Amniotic stem cell (primary cell): ENCODE data around the gene F3.

Experiments
- DNase-seq: peaks from one replicate; lab custom pipeline; 2025; lab: John Stamatoyannopoulos, UW

F3 gene

DNA sequence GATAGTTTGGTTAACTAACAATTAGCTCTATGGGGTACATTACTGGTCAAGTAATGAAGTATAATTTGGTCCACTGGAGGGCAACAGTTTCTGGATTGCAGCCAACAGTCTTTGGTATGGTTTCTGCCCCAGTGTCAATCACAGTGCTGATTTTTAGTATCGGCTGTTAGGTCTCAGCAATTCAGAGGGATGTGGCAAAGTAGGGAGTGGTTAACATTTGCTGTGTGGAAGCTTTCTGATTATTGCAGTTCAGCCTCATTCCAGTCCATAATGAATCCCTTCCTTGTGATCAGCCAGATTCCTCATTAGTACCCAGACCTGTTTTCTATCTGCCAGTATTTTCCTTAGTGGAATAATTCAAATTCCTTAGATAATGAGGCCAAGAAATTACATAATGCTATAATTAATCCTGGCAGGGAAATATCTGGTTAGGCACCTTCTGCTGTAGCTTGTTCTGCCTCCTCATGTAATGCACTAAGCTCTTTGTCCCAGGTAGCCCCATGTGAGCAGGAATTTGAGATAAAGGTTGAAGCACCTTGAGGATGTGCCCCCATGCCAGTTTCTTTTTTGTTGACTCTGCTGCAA, 14.0 kb downstream of the F3 start:
- no peak for DNase-seq

DNA sequence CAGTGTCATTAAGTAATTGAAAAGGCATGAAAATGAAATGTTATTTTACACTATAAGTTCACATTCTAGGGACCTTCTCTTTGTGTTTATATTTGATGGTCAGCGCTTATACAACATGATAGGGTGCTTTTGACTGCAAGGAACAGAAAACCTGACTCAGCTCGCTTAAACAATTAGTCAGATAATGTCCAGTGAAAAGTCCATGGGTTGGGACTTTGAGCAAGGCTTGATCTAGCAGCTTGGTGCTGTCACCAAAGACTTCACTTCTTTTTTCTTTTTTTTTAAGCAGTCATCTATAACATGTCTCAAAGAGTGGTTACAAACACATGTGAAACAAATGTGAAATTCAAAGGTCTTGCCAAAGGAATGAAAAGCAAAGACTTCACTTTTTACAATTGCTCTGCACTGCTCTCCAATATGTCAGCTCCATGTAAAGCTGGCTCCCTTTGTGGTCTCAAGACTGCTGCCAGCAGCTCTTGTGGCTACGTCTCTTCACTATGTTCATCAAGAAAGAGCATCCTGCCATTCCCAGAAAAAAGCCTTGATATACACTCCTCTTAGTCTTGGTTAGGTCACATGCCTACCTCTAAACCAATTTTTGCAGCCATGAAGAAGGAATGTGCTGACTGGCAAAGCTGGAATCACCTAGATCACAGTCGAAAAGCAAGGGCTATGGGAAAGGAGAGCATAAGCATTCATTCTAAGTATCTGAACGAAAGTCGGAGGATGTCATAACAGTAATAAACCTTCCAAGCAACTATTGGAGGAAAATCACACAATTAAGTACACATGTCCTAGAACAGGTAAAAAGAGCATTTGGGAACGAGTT, 15.2 kb downstream of the F3 start:
- DNase-seq, result no peak

DNA sequence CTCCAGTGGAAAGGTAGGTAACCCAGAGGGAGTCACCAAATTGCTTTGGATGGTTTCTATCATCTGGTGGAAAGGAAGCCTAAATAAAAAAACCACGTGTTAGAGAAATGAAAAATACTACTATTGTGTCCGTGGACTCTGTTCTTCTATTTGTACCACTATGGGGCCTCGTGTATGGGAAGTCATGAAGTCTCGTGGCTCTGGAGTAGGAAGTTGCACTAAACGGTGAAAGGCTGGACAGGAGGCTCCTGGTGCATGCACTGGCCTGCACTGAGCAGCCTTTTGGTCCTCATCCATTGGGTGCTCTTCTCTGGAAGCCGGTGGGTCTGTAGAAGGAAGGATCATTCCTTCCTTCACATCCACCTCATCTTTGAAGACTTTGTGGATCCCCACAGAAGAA, 17.0 kb downstream of the F3 start:
- no peak for DNase-seq

DNA sequence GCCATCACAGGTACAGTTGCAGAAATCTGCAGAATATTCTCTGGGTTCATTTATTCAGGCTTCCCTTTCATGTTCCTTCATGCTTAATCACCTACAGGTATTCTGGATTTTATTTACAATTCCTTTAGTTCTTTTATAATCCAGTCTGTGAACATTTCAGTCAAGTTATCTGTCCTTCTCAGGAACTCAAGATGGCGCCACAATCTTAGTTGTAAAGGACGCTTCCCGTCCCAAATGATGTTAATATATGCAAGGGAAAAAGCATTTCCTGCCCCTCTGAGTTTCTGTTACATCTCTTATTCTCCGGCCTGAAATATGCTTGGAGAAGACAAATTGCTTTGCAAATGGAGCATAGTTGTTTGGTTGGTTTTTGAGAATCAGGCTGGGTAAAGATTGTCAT, 19.3 kb downstream of the F3 start:
- DNase-seq, result peak; percentile 31

DNA sequence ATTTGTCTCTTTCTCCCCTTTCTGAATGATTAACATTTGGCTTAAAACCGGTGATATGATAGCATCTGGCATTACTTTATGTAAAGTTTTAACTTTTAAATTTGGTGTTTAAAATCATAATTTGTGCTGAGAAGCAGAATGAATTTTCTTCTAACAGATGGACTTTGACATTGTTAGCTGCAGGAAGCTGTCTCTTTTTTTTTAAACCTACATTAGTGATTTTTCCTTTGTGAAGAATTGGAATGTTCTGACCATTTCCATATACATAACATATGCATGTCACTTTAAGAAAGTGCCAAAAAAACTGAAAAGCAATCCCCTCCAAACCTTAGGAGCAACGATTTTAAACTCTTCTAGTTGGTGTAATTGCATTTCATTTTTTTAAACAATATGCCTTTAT, 22.2 kb downstream of the F3 start:
- no peak for DNase-seq

DNA sequence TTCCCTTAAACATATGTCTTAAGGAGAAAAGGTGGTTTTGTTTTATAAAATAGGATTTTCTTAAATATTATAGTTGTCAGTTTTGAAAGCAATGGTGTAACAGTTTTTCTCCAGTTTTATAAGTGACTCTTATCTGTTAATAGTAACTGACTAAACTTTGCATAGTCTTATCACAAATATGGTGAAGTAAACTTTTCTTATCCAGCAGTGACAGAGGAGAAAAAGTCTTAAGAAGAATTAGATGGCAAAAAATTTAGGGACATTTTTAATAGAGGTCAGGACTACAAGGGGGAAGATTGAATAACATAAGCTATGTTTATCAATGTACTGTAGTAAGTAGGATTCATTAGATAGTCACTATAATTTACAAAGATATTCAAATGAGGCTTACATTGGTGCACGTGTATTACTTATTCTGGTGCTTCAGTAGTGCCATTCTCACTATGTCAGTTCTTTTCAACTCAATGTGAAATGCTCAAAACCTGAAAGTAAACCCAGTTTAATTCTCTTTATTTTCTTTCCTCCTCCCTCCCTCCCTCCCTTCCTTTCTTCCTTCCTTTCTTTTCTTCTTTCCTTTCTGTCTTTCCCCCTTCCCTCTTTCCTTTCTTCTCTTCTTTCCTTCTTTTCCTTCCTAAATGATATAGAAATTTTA, 26.1 kb downstream of the F3 start:
- no peak for DNase-seq

DNA sequence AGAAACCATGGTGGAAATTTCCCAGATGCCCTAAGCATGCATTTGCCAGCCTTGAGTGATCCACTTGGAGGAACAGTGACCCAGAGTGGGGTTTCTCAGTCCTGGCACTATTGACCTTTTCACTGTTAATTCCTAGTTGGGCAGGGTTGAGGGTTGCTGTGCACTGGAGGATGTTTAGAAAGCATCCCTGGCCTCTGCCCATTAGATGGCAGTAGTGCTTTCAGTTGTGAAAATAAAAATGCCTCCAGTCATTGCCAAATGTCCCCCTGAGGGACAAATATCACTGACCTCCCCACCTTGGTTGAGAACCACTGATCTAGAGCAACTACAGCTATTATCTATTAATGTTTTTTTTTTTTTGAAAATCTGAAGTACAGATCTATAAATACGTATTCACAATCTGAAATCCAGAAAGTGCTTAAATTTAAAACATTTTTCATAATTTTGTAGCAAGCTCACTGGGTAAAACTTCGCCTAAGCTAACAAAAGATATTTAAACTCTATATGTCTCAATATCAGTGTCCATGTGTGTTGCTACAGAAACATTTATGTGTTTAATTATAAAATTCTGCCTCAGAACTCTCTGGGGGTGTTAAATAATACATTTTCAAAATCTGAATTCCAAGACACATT, 27.3 kb downstream of the F3 start:
- no peak for DNase-seq

DNA sequence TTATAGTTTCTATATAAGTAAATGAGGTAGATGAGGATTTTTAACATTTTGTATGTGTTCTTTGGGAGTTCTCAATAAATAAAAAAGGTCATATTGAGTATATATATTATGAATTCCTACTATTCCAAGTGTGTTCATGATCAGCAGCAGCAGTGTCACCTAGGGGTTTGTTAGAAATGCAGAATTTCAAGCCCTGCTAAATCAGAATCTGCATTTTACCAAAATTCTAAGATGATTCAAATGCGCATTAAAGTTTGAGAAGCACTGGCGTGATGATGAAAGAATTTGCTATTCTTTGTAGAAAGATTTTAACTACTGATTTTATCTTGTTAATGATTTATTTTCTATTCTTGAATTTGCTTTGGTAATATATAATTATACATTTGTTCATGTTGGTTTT, 28.7 kb downstream of the F3 start:
- DNase-seq, result no peak

DNA sequence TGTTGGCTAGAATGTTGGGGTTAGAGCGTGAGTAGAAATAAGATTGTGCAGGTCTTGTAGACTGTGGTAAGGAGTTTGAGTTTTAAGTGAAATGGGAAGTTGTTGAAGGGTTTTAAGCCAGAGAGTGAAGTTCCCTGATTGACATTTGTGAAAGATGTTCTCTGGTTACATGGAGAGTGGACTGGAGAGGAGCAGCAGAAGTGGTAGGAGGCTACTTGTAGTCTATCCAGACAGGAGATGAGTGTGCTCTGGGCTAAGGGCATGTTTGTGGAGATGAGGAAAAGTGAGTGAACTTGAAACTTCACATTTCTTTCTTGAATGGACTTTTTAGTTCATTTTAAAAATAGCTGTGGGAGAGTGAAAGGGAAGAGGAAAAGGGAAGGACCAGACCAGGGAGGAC, 37.0 kb downstream of the F3 start:
- DNase-seq, result no peak

DNA sequence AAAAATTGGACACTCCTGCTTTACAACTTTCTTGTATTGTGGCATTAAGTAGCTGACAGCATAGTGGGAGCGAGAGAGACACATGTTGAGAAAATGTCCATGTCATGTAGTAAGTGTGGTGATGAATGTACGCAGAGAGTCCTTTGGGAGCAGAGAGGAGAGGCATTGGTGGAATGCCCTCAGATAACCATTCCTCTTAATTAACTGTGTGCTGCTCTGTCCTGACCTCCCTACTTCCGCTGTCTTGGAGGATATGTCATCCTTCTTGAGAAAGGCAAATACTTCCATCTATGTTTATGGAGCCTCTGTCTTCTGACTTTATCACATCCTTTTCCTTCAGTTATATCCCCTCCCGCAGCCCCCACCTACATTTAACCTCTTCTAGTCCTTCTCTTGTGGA, 38.4 kb downstream of the F3 start:
- no peak for DNase-seq

DNA sequence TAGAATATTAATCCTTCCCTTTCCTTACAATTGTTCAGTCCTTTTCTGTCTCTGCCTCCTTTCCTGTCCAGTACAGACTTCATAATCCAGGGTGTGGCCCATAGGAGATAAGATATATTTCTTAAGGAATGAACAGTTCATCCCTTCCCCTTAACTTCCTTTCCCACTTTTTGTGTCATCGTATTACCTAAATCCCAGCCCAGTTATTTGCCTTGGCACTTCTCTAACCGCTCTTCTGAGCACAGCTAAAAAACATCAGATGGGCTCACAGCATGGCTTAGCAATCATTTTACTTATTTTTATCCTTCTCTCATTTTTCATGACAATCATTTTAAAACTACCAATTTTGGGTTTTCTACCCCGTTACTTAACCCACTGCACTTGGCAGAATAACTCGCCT, 39.6 kb downstream of the F3 start:
- no peak for DNase-seq

DNA sequence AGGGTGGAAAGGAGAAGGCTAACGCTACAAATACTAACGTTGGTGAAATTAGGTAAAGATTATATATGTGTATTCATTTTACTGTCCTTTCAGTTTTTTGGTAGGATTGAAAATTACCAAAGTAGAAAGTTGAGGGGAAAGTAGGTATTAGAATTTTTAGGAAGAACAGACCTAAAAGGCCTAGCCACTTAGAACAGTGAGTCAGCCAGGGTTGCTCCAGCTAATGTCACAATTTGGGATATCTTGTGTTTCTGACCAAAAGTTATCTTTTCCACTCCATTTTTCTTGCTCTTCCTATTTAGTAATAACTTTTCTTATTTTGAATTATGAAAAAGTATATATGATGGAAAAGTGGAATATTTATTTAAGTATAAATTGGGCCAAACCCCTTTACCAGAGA, 40.1 kb downstream of the F3 start:
- no peak for DNase-seq

DNA sequence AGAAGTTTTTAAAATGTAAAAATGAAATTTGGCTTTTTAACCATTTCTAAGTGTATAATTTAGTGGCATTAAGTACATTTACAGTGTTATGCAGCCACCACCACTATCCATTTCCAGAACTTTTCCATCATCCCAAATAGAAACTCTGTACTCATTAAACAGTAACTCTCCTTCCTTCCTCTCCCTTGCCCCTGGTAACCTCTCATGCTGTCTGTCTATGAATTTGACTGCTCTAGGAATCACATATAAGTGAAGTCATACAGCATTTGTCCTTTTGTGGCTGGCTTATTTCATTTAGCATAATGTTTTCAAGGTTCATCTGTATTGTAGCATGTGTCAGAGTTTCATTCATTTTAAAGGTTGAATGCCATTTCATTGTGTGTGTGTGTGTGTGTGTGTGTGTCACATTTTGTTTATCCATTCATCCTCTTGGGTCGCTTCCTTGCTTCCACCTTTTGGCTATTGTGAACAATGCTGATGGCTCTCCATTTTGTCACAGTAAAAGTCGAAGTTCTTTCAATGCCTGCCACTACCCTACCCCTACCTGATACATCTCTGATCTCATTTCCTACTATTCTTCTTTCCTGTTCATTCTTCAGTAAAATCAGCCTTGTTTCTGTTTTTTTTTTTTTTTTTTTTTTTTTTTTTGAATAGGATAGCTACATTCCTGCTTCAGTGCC, 45.3 kb downstream of the F3 start:
- DNase-seq, result no peak

DNA sequence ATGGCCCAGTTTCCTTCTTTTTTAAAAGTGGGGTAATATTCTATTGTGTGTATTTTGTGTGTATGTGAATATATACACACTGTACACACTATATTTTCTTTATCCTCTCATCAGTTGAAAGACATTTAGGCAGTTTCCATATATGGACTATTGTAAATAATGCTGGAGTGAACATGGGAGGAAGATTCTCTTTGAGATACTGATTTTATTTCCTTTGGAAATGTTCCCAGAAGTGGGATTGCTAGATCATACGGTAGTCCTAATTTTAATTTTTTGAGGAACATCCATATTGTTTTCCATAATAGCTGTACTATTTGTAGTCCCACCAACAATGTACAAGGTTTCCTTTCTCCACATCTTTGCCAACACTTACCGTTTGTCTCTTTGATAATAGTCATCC, 51.0 kb downstream of the F3 start:
- no peak for DNase-seq

DNA sequence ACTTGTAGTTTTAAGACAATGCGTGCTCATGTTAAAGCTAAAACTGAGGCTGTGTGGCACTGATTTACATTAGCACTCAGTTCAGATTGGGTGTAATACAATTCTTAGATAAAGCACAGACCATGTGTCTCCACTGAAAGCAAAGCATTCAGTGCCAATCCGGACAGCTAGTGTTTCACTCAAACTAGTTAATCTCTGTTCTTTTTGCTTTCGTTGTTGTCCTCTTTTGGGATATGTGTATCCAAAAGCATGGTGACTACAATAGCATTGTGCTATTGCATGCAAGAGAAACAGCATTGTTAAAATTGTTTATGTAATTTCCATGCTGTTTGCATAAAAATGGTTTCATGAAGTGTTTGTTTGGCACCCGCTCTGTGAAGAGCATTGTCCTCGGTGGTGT, 54.6 kb downstream of the F3 start:
- DNase-seq, result no peak

DNA sequence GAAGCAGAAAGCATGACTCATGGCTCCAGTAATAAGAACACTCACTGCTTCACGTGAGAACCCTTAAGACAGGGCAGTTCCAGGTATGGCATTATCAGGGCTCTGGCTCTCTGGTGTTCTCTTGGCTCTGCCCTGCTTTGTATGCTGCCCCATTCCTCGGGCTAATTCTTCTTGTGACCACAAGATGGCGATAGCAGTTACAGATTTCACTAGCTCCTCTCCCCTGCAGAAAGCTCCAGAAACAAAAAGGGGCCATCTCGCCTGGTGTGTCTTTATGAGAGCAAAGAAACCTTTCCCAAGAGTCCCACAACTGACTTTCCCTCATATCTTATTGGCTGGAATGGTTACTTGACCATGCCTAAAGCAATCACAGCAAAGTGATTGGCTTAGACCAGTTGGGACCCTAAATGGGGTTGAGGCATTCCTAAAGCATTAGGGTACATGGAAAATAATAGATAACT, 60.1 kb downstream of the F3 start:
- DNase-seq, result no peak

DNA sequence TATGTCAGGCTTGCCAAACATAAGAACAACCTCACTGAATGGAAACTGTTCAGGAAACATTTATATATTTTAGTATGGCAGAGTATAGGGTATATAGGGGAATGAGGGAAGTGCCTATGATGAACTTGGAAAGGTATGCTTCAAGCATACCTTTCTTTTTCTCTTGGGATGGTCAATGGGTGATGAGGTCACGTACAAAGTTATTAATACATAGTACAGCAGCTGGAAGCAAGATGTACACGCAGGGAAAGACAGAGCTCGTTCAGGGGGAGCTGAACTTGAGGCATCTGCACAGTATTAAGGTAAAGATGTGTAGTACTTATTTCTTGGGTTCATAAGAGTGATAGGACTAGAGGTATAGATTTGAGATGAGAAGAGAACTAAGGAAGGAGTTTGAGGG, 61.9 kb downstream of the F3 start:
- no peak for DNase-seq
